Activated CD4-positive, alpha-beta T cell treated with anti-CD3 and anti-CD28 coated beads, Interleukin-2, amount 10 ng/mL, durations not matched to agents 24 days and 14 days (primary cell): ENCODE measurements around the gene THBS3. TPM values are rescaled to one million over a fixed set of nuclear protein-coding genes. Genes with fewer than 3 reads are reported as not detected.

Experiments used
- DNase-seq: peaks from one replicate; pipeline ENCODE4 v3.0.0; 2022
- H3K27ac Mint-ChIP-seq: one replicate; pipeline ENCODE4 v1.8.0; 2022; ENCODE audit warnings: mild to moderate bottlenecking, mixed read lengths
- H3K27me3 Mint-ChIP-seq: one replicate; pipeline ENCODE4 v1.8.0; 2022; ENCODE audit warnings: mixed read lengths
- H3K36me3 Mint-ChIP-seq: one replicate; pipeline ENCODE4 v1.8.0; 2022; ENCODE audit warnings: low read depth, mild to moderate bottlenecking, mixed read lengths
- H3K4me1 Mint-ChIP-seq: one replicate; pipeline ENCODE4 v1.8.0; 2021; ENCODE audit warnings: mixed read lengths
- H3K4me3 Mint-ChIP-seq: one replicate; pipeline ENCODE4 v1.8.0; 2022; ENCODE audit warnings: mild to moderate bottlenecking, moderate library complexity, mixed read lengths
- H3K9me3 Mint-ChIP-seq: one replicate; pipeline ENCODE4 v1.8.0; 2021; ENCODE audit warnings: mixed read lengths
- intact Hi-C: fragments of 100-400 bp; cut with micrococcal nuclease; formaldehyde crosslinking; loops from one replicate; pipeline ENCODE4 v1.15.1; 2023
- total RNA-seq: library from RNA; stranded (reverse); gene quantifications from 2 replicates; pipeline ENCODE4 v1.2.3, GENCODE V29; 2022

Gene THBS3
- total RNA-seq, 1 donor from 2014 or later, result 10.6 TPM

DNA sequence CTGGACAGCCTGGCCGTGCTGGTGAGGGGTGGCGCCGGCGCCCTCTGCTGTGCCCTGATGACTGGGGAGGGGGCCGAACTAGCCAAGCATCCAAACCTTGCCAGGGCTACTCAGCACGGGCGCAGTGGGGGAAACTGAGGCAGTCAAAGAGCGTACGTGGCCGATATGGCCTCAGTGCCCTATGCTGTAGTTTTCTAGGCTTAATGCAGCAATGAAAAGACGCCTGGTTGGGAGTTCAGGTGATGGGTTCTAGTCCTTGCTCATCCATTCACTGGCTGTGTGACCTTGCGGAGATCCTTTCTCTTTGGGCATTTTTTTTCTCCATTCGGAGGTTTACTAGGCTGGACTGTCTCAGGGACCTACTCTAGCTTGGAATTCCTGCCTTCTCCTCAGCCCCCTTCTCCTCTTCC lies 1.6 kb upstream of the THBS3 start:
- no peak for DNase-seq
- intact Hi-C loops, result loop anchor here (1.0 to 5.0 kb wide), 4 partner anchors 15 to 113 kb away; partner anchors contain the start of genes RUSC1 and SCAMP3
- no peaks in the 10 kb centered on the region for H3K27me3 Mint-ChIP-seq
- H3K9me3 Mint-ChIP-seq, result no peaks in the 10 kb centered on the region
- peak overlapping the region; percentile 93 for H3K27ac Mint-ChIP-seq
- H3K4me1 Mint-ChIP-seq, result peaks cover 26% of the 10 kb centered on the region
- peak overlapping the region; percentile 95 for H3K4me3 Mint-ChIP-seq
- peaks cover 4% of the 10 kb centered on the region for H3K36me3 Mint-ChIP-seq

DNA sequence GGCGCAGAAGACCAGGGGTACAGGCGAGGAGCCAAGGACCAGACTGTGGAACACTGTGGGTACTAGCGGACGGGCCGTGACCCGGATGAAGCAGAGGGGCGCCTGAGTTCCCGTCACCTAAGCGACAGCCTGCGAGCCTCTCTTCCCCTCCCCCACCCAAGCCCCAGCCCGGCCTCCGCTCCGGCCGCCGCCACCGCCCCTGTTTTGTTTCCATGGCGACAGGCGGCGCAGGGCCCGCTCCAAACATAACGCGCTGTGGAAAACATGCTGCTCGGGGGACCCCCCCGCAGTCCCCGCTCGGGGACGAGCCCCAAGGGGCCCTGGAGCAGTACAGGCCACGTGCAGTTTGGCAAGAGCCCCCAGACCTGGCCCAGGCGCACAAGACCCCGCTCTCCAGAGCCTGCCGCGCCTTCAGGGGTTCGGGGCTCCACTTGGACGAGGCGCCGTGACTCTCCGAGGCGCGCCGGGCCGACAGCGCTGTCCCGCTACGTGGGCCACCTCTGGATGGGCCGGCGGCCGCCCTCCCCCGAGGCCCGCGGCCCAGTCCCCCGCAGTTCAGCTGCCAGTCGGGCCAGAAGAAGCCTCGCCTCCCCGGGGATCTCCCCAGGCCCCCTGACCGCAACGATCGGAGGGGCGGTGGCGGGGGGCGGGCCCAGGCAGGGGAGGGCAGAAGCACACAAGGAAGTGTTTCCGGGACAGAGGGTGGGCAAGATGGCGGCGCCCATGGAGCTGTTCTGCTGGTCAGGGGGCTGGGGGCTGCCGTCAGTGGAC lies 1.0 kb upstream of the THBS3 start, which contains the start of gene MTX1:
Gene MTX1 (plus strand): TSS at position 155 of the 771 bp plus-strand sequence. CDS start 110 bp downstream, at position 265.
- Mint-ChIP-seq H3K36me3 (peaks cover 4% of the 10 kb centered on the region), H3K27me3 (no peaks in the 10 kb centered on the region), H3K27ac (peak within 1 kb of the TSS; percentile 93), H3K9me3 (no peaks in the 10 kb centered on the region), H3K4me3 (peak within 1 kb of the TSS; percentile 95), H3K4me1 (peaks cover 26% of the 10 kb centered on the region)
- intact Hi-C loops, result loop anchor here (1.0 to 5.0 kb wide), 5 partner anchors 14 to 114 kb away; partner anchors contain the start of genes RUSC1 and SCAMP3
- peak; percentile 97 for DNase-seq

DNA sequence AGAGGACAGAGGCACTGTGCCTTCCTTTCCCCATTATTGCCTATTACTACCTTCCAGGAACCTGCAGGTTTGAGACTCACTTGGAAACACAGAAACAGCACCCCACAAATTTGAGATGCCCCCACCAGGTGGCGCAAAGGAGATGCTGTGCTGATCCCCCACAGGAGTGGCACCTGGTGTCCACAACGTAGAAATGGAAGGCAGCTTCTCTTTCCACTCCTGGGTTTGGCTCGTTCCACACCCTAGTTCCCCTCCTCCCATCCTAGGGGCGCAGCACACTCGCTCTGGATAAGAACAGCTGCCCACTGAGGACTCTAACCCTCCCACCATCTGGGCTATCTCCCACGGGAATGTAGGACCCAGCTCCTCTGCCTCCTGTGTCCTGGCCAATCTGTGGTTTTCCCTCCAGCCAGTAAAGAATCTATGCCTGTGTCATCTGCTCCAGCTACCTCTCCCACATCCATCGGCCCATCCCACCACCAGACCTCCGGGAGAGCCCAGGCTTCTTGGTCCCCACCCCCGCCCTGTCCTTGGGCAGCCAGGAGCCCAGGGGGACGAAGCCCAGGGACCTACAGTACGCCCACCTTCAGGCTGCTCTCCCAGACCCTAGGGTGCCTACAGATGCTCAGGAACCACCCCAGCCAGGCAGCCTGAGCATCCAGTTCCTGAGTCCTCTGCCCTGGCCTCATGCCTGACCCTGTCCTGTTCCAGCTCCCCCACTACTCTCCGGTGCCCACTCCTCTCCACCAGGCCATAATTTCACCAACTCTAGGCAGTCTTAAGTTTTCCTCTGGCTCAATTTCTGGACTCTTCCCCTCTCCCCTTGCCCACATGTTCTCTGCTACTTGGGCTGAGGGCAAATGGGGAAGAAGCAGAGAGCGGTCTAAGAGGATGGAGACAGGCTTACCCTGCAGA lies 549 bp downstream of the THBS3 start:
- Mint-ChIP-seq H3K9me3 (no peaks in the 10 kb centered on the region), H3K4me1 (peaks cover 29% of the 10 kb centered on the region), H3K27ac (peak overlapping the region; percentile 83), H3K36me3 (peaks cover 4% of the 10 kb centered on the region), H3K4me3 (peak overlapping the region; percentile 62), H3K27me3 (no peaks in the 10 kb centered on the region)
- intact Hi-C loops, result loop anchor here (2.0 to 5.0 kb wide), 3 partner anchors 55 to 386 kb away; partner anchors contain the start of genes RUSC1 and SCAMP3
- DNase-seq, result peak; percentile 97

- intact Hi-C loops, result loop anchor here (2.0 to 5.0 kb wide), 3 partner anchors 56 to 387 kb away; partner anchors contain the start of genes RUSC1 and SCAMP3
- H3K27ac Mint-ChIP-seq, result no peak overlapping the region
Measured at GRCh38 chr1:155205969-155206593, 1.6 kb downstream of the THBS3 start.

DNA sequence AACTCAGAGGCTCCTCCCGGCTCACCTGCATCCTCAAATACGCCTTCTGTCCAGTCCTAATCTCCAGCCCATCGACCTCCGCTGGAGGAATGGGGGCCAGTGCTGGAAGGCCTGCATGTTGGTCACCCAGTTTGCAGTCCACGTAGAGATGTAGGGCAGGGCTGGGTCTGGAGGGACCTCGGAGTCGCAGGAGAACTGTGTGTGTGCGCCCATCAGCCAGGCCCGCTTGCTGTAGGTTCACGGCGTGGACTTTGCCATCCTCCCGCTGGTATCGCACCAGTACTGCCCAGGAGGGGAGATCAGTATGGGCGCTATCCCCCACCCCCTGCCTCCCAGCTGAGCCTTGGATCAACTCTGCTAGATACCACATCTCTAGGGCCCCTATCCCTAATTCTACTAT lies 2.7 kb downstream of the THBS3 start:
- Mint-ChIP-seq H3K4me3 (no peak overlapping the region), H3K9me3 (no peaks in the 10 kb centered on the region), H3K27ac (no peak overlapping the region), H3K4me1 (peaks cover 21% of the 10 kb centered on the region), H3K36me3 (peaks cover 7% of the 10 kb centered on the region), H3K27me3 (no peaks in the 10 kb centered on the region)
- DNase-seq, result no peak
- intact Hi-C loops, result loop anchor here (5.0 kb wide), 2 partner anchors 57 to 117 kb away; partner anchors contain the start of genes RUSC1 and SCAMP3

More at GRCh38 chr1:155205969-155206593, 1.6 kb downstream of the THBS3 start:
- no peak for DNase-seq
- Mint-ChIP-seq H3K4me3 (no peak overlapping the region), H3K4me1 (peaks cover 26% of the 10 kb centered on the region), H3K27me3 (no peaks in the 10 kb centered on the region), H3K9me3 (no peaks in the 10 kb centered on the region), H3K36me3 (peaks cover 6% of the 10 kb centered on the region)

- Mint-ChIP-seq H3K4me1 (peaks cover 13% of the 10 kb centered on the region), H3K27ac (peak overlapping the region; percentile 49)
Measured at GRCh38 chr1:155202731-155203515, 4.8 kb downstream of the THBS3 start.

GRCh38 chr1:155202198-155202597 lies 5.5 kb downstream of the THBS3 start:
- H3K4me3 Mint-ChIP-seq, result no peak overlapping the region
- peaks cover 16% of the 10 kb centered on the region for H3K36me3 Mint-ChIP-seq
- no peaks in the 10 kb centered on the region for H3K27me3 Mint-ChIP-seq
- H3K4me1 Mint-ChIP-seq, result peaks cover 8% of the 10 kb centered on the region
- H3K9me3 Mint-ChIP-seq, result no peaks in the 10 kb centered on the region
- H3K27ac Mint-ChIP-seq, result no peak overlapping the region
- intact Hi-C loops, result no loop called here
- DNase-seq, result no peak

More at GRCh38 chr1:155202731-155203515, 4.8 kb downstream of the THBS3 start:
- peaks cover 13% of the 10 kb centered on the region for H3K36me3 Mint-ChIP-seq
- H3K9me3 Mint-ChIP-seq, result no peaks in the 10 kb centered on the region
- H3K27me3 Mint-ChIP-seq, result no peaks in the 10 kb centered on the region
- no peak overlapping the region for H3K4me3 Mint-ChIP-seq
- no peak for DNase-seq
- intact Hi-C loops, result no loop called here

DNA sequence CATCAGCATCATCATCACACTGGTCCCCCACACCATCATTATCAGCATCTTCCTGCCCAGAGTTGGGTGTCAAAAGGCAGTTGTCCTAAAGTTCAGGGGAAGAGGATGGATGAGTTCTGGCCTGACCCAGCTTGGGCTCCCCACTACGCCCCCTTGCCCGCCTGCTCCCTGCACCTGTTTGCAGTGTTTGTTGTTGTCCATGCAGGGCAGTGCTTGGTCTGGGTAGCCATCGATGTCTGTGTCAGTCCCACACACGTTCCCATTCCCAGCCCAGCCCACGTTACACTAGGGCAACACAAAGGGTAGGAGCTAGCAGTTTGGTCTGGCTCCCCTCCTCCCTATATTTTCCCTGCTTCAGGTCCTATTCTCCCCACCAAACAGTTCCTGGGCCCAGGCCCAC lies 6.8 kb downstream of the THBS3 start:
- no peak overlapping the region for H3K27ac Mint-ChIP-seq
- no peaks in the 10 kb centered on the region for H3K27me3 Mint-ChIP-seq
- peaks cover 21% of the 10 kb centered on the region for H3K36me3 Mint-ChIP-seq
- H3K9me3 Mint-ChIP-seq, result no peaks in the 10 kb centered on the region
- DNase-seq, result no peak
- intact Hi-C loops, result no loop called here
- no peak overlapping the region for H3K4me3 Mint-ChIP-seq
- H3K4me1 Mint-ChIP-seq, result peaks cover 5% of the 10 kb centered on the region

GRCh38 chr1:155199792-155200191 lies 7.9 kb downstream of the THBS3 start:
- no peak for DNase-seq
- H3K4me3 Mint-ChIP-seq, result no peak overlapping the region
- no peaks in the 10 kb centered on the region for H3K9me3 Mint-ChIP-seq
- intact Hi-C loops, result no loop called here
- peaks cover 24% of the 10 kb centered on the region for H3K36me3 Mint-ChIP-seq
- no peak overlapping the region for H3K27ac Mint-ChIP-seq
- peaks cover 11% of the 10 kb centered on the region for H3K4me1 Mint-ChIP-seq
- no peaks in the 10 kb centered on the region for H3K27me3 Mint-ChIP-seq

- Mint-ChIP-seq H3K4me1 (peaks cover 21% of the 10 kb centered on the region), H3K9me3 (no peaks in the 10 kb centered on the region)
- intact Hi-C loops, result no loop called here
Measured at GRCh38 chr1:155198547-155198906, 9.2 kb downstream of the THBS3 start.

GRCh38 chr1:155197901-155198546 lies 9.7 kb downstream of the THBS3 start:
- Mint-ChIP-seq H3K4me1 (peaks cover 26% of the 10 kb centered on the region), H3K27ac (no peak overlapping the region), H3K36me3 (peaks cover 24% of the 10 kb centered on the region), H3K9me3 (no peaks in the 10 kb centered on the region), H3K4me3 (no peak overlapping the region), H3K27me3 (no peaks in the 10 kb centered on the region)
- intact Hi-C loops, result no loop called here
- no peak for DNase-seq

More at GRCh38 chr1:155198547-155198906, 9.2 kb downstream of the THBS3 start:
- H3K27ac Mint-ChIP-seq, result no peak overlapping the region
- DNase-seq, result no peak
- H3K27me3 Mint-ChIP-seq, result no peaks in the 10 kb centered on the region
- H3K4me3 Mint-ChIP-seq, result no peak overlapping the region
- peaks cover 24% of the 10 kb centered on the region for H3K36me3 Mint-ChIP-seq

DNA sequence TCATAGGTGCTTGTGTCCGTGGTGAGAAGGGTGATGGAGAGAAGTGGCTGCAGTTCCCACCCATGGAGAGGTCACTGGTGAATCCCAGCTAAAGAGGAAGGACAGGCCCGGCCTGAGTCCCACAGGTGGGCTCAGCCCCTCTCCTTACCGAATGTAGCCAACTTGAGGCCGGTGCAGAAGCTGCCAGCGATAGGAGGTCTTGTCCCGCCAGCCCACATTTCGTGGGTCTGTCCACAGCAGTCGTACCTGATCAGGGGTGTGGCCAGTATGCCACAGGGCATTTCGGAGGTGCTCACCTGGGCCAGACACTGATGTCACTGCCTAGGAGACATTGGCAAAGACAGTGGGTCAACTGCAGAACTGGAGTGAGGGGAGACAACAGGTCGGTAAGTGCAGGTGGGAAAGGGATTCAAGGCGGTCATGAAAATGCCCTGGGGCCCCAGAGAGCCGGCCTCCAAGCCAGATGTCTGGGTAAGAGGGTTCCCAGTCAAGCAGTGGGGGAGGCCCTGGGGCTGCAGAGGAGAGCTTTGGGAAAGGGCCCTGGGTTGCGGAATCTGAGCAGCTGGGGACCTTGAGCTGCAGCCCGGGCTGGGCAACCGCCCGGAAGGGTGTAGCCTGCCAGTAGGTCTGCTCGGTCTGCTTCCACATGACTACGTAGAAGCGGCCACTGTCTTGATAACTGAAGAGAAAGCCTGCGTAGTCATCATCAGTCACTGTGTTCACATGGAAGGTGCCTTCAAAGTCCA lies 10.6 kb downstream of the THBS3 start:
- Mint-ChIP-seq H3K27ac (no peak overlapping the region), H3K27me3 (no peaks in the 10 kb centered on the region), H3K4me3 (no peak overlapping the region), H3K36me3 (peaks cover 24% of the 10 kb centered on the region), H3K4me1 (peaks cover 31% of the 10 kb centered on the region), H3K9me3 (no peaks in the 10 kb centered on the region)
- intact Hi-C loops, result no loop called here
- no peak for DNase-seq
